HG02943 (cell line): ENCODE measurements around the gene EVPLL.
A peak's percentile ranks its signal among the peaks of the same experiment; 100 is the strongest.
"Not testable (repeated sequence)": the region's sequence is repeated elsewhere in the genome, so short reads cannot be mapped to it uniquely, and the experiment has no call there.

Source experiments
- ATAC-seq: cut with Tn5 transposase; IDR thresholded peaks from one replicate; pipeline ENCODE4 v1.9.1; 2021; ENCODE audit warnings: mild to moderate bottlenecking, low read depth, moderate library complexity; ENCODE audit not compliant: unreplicated experiment

The EVPLL gene

DNA sequence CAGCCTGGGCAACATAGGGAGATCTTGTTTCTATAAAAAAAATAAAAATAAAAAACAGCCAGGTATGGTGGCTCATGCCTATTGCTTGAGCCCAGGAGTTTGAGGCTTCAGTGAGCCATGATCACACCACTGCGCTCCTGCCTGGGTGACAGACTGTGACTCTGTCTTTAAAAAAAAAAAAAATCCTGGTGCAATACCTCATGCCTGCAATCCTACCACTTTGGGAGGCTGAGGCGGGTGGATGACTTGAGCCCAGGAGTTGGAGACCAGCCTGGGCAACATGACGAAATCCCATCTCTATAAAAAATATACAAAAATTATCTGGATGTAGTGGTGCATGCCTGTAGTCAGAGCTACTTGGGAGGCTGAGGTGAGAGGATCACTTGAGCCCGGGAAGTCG is 1.0 kb downstream of the EVPLL start:
- not testable (repeated sequence) for ATAC-seq

DNA sequence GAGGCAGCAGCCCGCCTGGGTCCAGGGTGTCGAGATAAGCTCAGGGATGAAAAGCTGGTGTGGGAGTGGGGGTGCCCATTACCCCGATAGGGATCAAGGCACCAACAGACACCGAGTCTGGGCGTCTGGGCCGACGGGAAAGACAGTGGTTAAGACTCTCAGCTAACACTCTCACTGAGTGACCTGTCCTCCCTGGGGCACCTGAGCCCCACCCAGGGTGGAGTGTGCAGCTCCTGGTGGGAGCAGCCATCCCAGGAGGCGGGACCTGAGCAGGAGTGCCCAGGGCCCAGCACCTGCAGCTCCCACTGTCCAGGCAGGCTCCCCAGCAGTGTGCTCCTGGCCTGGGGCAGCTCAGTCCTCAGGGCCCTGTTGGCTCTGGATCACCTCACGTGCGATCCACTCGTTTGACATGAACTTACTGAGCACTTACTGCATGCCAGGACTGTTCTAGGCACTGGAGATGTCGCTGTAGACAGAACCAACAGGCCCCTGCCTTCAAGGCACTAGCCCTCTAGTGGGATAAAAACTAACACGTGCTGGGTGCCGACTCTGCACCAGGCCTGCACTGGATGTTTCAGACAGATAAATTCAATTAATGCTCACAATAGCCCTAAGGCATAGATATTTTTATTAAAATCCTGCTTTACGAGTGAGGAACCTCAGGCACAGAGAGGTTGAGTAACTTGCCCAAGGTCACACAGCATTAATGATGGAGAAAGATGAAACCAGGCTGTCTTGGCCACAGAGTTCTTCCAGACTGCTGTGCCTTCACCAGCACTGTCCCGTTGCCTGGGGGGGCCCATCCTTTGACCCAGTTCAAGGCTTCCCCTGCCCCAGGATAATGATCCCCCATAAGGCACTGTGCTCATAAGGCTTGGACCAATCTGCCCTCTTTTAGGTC is 1.9 kb downstream of the EVPLL start:
- no peak for ATAC-seq

DNA sequence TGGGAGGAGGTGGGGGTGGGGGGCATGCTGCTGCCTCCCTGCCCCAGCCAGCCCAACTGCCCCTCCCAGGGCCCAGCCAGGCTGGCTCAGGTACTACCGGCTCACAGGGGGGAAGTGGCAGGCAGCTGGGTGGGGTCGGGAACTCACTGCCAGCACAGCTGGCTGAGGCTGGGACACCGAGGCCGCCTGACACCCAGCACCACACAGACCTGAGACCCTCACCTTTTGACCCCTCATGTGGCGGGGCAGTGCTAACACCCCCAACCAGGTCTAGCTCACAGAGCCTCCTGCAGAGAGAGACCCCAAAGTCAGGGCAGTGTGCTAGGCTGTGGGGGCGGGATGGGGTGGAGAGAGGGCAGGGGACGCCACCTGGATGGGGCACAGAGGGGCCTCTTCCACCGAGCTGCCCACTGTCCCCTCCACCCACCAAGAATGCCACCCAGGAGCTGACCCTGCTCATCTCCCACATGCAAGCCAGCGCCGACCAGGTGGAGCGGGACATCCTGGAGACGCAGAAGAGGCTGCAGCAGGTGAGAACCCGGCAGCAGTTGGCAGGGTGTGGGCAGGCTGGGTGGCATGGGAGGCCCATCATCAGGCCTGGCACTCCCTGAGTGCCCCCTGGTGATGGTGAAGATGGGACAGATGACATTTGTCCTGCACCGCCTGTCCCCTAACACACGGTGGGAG is 3.0 kb downstream of the EVPLL start:
- ATAC-seq: no peak

DNA sequence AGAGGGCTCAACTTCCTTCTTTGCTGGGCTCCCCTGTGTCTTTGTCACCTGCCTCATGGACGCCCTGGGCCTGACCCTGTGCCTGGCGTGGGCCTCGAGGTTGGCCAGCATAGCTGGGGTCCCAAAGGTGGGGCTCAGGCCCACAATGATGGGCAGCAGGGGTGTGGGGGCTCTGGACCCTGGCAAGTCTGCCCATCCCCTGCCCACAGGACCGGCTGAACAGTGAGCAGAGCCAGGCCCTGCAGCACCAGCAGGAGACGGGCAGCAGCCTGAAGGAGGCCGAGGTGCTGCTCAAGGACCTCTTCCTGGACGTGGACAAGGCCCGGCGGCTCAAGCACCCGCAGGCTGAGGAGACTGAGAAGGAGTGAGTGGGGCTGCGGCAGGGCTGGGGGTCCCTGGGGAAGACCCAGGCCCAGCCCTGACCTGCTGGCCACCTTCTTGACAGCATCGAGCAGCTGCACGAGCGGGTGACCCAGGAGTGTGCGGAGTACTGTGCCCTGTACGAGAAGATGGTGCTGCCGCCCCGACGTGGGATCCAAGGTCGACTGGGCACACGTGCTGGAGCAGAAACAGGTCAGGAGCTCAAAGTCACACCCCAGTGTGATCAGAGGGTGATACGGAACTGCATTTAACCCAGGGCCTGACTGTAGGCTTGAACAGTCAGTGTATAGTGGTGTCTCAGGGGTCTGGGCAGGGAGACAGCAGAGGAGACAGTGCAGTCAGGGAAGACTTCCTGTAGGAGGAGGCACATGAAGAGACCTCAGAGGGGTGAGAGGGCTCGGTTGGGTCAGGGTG is 3.8 kb downstream of the EVPLL start:
- ATAC-seq: no peak

DNA sequence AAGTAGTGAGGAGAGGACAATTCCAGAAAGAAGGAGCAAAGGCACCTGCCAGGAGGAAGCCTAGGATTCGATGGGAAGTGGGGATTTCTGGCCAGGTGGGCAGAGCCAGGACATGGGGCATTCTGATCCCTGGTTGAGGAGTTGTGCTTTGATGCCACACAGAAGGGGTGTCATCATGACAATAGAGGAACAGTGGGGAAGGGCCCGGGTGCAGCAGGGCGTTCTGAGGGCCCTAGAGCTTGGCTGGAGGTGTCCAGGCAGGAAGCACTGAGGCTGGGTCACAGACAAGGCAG is 4.3 kb downstream of the EVPLL start:
- ATAC-seq: no peak

DNA sequence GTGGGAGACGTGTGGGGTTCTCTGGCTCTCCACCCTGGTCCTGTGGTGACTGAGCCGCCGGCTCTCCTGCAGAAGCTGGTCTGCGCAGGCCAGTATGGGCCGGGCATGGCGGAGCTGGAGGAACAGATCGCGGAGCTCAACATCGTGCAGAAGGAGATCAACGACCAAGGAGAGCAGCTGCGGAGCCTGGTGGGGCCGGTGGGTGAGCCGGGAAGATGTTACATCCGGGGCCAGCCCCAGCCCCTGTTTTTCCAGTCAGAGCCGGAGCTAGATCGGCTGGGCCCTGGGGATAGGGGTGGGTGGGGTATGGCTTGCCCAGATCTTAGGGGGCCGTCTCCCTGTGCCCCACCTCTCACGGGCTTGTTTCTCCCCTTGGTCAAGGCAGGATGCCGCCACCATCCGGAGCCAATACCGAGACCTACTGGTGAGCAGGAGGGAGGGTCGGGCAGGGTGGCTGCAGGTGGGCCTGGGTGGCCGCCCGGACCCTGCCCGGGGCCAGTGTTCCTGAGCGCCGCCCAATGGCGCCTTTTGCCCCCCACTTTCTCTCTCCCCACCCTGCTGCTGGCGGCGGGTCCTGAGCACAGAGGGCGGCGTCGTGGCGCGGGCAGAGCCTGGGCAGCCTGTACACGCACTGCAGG is 5.0 kb downstream of the EVPLL start:
- ATAC-seq: no peak

DNA sequence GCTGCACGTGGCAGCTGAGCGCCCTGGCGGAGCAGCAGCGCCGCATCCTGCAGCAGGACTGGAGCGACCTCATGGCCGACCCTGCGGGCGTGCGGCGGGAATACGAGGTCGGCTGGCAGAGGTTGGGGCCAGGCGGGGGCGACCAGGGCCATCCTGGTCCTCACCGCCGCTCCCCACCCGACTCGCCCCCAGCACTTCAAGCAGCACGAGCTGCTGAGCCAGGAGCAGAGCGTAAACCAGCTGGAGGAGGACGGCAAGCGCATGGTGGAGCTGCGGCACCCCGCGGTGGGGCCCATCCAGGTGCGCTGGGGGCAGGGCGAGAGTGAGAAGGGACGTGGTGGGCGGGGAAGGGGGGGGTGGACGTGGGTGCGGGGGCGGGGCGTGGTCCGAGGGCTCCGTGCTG is 5.5 kb downstream of the EVPLL start:
- not testable (repeated sequence) for ATAC-seq

DNA sequence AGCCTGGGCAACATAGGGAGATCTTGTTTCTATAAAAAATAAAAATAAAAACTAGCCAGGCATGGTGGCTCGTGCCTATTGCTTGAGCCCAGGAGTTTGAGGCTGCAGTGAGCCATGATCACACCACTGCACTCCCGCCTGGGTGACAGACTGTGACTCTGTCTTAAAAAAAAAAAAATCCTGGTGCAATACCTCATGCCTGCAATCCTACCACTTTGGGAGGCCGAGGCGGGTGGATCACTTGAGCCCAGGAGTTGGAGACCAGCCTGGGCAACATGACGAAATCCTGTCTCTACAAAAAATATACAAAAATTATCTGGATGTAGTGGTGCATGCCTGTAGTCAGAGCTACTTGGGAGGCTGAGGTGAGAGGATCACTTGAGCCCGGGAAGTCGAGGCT is 6.7 kb downstream of the EVPLL start:
- ATAC-seq: not testable (repeated sequence)

DNA sequence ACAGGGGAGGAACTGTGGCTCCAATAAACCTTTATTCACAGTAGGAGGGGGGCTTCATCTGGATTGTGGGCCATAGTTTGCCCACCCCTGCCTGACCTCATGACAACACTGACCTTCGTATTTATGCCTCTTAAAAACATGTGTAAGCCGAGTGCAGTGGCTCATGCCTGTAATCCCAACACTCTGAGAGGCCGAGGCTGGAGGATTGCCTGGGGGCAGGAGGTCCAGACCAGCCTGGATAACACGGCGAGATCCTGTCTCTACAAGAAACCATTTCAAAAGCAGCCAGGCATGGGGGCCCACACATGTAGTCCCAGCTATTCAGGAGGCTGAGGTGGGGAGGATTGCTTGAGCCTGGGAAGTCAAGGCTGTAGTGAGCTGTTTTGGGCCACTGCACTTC is 10.0 kb downstream of the EVPLL start:
- ATAC-seq: not testable (repeated sequence)

DNA sequence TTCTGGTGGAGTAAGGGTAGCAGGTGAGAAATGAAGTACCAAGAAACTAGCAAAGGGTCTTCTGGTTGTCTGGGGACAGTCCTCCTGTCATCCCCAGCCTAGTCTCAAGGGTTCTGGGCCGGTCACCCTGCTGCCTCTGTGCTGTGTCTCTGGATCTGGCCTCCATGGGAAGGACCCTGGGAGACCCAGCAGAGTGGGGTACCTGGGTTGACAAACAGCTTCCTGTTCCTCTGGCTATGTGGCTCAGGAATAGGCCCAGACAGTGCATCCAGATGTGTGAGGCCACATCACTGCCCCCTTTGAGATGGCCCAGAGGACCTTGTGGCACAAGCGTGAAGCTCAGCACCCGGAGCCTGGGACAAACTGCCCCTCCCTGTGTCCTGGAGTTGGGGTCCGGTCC is 10.7 kb downstream of the EVPLL start:
- ATAC-seq: not testable (repeated sequence)

DNA sequence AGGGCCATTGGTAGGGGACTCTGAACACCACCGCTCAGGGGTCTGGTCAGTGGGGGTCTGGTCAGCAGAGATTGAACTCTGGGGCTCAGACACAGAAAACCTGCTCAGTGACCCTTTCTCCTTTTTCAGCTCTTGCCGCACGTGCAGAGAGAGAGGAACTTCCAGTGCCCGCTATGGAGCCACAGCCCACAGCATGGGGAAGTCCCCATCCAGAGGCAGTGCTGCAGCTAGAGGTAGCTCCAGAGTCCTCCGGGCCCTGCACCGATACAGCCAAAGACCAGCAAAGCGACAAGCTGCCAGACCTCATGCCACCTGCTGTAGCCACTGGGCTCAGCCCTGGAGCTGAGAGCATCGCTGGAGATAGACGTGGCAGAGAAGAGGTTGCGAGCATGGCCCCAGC is 11.2 kb downstream of the EVPLL start:
- not testable (repeated sequence) for ATAC-seq

DNA sequence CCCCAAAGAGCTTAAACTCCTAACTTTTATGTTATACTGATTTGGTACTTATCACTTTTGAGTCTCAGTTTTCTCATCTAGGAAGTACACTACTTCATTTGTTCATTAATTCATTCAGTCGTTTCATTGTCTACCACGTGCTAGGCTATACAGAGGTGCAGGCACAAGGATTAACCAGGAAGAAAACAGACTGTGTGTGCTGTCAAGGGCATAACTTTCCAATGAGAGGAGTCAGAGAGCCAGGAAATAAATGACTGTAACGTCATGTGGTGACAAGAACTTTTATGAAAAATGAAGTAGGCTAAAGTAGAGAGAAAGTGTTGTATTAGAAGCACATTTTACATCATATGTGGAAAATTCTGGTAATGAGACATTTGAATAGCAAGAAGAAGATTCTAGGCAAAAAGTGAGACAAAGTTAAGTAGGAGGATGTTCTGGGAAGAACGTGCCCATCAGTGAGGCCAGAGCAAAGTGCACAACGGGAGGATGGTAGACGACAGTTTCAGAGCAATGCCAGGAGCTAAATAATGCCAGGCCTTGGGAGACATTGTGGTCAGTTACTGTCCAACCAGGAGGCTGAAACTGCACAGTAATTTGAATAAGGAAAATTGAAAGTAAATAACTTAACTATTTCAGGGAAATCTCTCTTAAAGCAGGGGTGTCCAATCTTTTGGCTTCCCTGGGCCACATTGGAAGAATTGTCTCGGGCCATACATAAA is 24.5 kb downstream of the EVPLL start:
- ATAC-seq: not testable (repeated sequence)

DNA sequence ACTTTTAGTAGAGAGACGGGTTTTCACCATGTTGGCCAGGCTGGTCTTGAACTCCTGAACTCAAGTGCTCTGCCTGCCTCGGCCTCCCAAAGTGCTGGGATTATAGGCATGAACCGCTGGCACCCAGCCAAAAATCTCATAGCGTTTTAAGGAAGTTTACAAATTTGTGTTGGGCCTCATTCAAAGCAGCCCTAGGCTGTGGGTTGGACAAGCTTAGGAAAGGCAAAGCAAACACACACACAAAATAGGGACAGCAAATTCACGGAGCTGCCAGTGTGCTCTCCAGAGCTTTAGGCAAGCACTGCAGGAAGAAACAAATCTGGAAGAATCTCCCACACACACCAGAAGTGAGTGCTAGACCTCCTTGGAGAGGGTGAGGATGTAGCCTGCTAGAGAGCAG is 25.6 kb downstream of the EVPLL start:
- ATAC-seq: not testable (repeated sequence)

DNA sequence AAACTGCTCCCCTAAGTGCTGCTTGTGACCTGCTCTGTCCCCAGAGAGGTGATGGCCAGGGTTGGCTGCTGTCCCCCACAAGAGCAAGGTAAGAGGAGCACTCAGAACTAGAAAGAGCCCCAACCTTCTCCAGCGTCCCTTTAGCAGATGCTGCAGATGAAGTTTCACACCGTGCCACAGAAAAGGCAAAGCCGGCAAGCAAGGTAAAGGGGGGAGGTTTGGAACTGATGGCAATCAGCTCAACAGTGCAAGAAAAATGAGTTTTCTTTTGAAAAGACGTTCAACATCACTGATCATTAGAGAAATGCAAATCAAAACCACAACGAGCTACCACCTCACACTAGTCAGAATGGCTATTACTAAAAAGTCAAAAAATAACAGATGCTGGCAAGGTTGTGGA is 26.0 kb downstream of the EVPLL start:
- peak; percentile 73 for ATAC-seq

DNA sequence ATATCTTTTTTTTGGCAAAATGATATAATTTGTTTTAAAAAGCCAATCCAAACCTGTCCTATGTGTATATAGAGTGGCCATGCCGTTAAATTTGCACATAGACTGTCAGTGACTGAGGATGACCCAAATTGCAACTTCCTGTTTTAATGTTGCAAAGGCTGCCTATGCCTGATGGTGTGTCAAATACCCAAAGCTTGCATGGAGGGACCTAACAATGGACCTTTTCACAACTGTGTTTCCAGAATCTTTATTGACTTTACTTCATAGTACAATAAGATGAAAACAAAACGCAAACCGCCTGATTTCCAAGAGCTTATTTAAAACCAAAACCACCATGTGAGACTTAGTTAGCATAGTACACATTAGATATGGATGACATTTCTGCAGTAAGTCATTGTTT is 31.3 kb downstream of the EVPLL start:
- ATAC-seq: not testable (repeated sequence)

DNA sequence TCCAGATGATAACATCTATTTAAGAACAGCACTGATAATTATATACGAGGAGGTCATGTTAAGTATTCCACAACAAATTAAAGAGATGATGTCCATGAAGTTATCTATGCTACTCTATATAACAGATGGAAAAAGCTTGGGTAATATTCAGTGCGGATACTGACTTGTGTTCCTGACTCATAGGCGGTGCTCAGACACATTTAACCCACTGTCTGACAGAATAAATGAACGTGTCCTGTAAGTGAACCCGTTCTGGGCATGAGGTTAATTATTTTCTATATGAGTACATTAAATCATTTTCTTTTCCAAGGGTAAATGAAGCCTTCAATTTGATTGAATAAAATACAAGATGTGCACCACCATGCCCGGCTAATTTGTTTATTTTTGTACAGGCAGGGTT is 31.7 kb downstream of the EVPLL start:
- ATAC-seq: not testable (repeated sequence)

DNA sequence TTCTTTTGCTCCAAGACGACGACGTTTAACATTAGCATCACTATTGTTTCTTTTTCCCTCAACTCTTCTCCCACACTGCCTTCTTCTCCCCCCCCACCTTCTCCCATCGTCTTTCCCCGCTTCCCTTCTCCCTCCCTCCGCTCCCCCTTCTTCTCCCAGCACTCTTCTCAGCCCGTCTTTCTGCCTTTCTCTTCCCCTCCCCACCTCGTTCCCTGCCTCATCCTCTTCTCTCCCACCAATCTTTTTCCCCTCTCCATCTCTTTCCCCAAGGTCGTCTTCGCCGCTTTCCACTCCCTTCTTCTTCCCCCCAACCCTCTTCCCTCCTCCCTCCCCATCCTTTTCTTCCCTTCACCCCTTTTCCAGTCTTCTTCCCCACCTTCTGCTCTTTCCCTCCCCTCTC is 33.2 kb downstream of the EVPLL start:
- not testable (repeated sequence) for ATAC-seq

DNA sequence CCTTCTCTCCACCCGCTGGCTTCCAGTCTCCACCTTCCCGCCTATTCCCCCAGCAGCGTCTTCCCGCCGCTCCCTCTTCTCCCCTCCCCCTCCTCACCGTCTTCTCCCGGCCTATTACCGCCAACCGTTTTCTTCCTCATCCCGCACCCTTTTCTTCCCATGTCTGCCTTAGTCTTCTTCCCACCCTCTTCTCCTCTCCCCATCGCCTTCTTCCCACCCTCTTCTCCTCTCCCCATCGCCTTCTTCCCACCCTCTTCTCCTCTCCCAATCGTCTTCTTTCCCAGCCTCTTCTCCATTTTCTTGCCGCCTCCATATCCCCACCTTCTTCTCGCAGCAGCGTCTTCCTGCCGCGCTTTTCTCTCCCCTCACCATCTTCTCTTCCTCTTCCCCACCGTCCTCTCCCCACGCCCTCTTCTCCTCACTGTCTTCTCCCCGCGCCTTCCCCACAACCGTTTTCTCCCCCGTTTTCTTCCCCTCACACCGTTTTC is 33.8 kb downstream of the EVPLL start:
- not testable (repeated sequence) for ATAC-seq

DNA sequence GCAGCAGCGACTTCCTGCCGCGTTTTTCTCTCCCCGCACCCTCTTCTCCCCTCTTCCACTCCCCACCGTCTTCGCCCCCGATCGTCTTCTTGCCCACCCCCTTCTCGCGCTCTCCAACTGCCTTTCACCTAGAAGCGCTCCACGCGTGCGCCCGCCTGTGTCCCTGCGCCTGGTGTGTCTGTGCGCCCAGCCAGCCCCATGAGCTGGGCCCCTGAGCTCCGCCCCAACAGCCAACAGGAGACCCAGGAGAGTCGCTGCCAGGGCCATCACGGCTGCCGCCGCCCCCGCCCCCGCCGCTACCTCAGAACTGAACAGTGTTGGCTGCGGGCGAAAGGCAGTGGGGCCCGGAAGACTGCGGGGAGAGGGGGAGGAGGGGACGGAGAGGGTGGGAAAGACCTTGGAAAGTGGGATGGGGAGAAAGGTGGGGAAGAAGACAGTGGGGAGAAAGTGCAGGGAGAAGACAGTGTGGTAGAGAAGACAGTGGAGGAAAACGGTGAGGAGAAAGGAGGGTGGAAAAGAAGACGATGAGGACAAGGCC is 34.5 kb downstream of the EVPLL start:
- ATAC-seq: not testable (repeated sequence)

DNA sequence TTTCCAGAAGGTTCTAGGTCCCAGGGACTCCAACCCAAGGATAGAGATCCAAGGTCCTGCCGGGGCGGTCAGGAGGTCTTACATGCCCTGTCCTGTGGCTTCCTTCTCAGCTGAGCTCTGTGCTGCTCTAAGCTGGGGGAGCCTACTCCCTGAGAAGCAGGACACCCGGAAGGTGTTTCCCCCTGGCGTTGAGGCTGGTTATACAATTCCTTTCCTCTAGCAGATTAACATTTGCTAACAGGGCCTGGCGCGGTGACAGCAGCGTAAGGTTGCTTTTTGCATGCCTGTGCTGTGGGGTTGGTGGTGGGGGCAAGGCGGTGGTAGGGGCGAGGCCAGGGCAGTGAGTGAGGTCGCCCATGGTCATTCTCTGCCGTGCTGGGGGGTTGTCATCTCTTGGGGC is 43.9 kb downstream of the EVPLL start:
- not testable (repeated sequence) for ATAC-seq
